HepG2 (cell line): Measurements from ENCODE around the gene DDIT4. TPM values are rescaled to one million over a fixed set of nuclear protein-coding genes. Genes with fewer than 3 reads are reported as not detected.

Source experiments
- ARNTL ChIP-seq: sonication (generic); formaldehyde crosslinking; IDR thresholded peaks from 2 replicates; pipeline ENCODE4 v1.4.0; 2020; ENCODE audit warnings: mild to moderate bottlenecking, missing genetic modification reagents
- DNMT3B ChIP-seq: conservative IDR thresholded peaks from 2 replicates; pipeline ENCODE4 v1.6.1; 2016; ENCODE audit warnings: missing biosample characterization, control low read depth
- ESRRA ChIP-seq: sonication (generic); formaldehyde crosslinking; IDR thresholded peaks from 2 replicates; pipeline ENCODE4 v1.5.1; 2020; ENCODE audit warnings: mild to moderate bottlenecking, low read depth, missing genetic modification reagents
- KLF13 ChIP-seq: sonication (generic); formaldehyde crosslinking; IDR thresholded peaks from 2 replicates; pipeline ENCODE4 v1.4.0; 2020; ENCODE audit warnings: mild to moderate bottlenecking, missing genetic modification reagents
- NR2F1 ChIP-seq, 2 experiments: fragments of 450-650 bp in 1 of 2; formaldehyde crosslinking in 1 of 2; IDR thresholded peaks; 2 replicates each; pipeline versions ENCODE4 v1.5.0 to v1.6.1; 2016 to 2020; ENCODE audit warnings: mild to moderate bottlenecking in 1 of 2, missing compliant biosample characterization in 1 of 2, missing genetic modification reagents in 1 of 2, moderate library complexity in 1 of 2
- PATZ1 ChIP-seq: sonication (generic); formaldehyde crosslinking; IDR thresholded peaks from 2 replicates; pipeline ENCODE4 v1.4.0; 2020; ENCODE audit warnings: missing genetic modification reagents
- POLR2AphosphoS2 ChIP-seq: IDR thresholded peaks from 2 replicates; pipeline ENCODE4 v1.6.1; 2011; ENCODE audit warnings: low read depth, low read length, improper control_type of control experiment
- SAP130 ChIP-seq: IDR thresholded peaks from 2 replicates; pipeline ENCODE4 v1.6.1; 2016; ENCODE audit warnings: low read depth
- SIN3A ChIP-seq: IDR thresholded peaks from 2 replicates; pipeline ENCODE4 v1.6.1; 2011; ENCODE audit warnings: low read depth, mild to moderate bottlenecking, control low read depth, low read length, borderline replicate concordance
- SMAD3 ChIP-seq: sonication (generic); formaldehyde crosslinking; IDR thresholded peaks from 2 replicates; pipeline ENCODE4 v1.4.0; 2020; ENCODE audit warnings: missing genetic modification reagents
- SOX13 ChIP-seq, 3 experiments: fragments of 450-650 bp in 1 of 3; sonication (generic) in 1 of 3; formaldehyde crosslinking in 1 of 3; IDR thresholded peaks in 2 of 3; conservative IDR thresholded peaks in 1 of 3; 2 replicates each; pipeline versions ENCODE4 v1.5.0 to v1.6.1; 2016 to 2020; ENCODE audit warnings: antibody characterized with exemption in 1 of 3, mild to moderate bottlenecking in 1 of 3, missing compliant biosample characterization in 1 of 3, missing genetic modification reagents in 1 of 3, moderate library complexity in 1 of 3
- TSC22D2 ChIP-seq: sonication (generic); formaldehyde crosslinking; IDR thresholded peaks from 2 replicates; pipeline ENCODE4 v1.5.1; 2020; ENCODE audit warnings: missing genetic modification reagents, mild to moderate bottlenecking, borderline replicate concordance
- ZBTB39 ChIP-seq: sonication (generic); formaldehyde crosslinking; IDR thresholded peaks from 2 replicates; pipeline ENCODE4 v1.5.0; 2020; ENCODE audit warnings: missing genetic modification reagents
- ZNF143 ChIP-seq: sonication (generic); formaldehyde crosslinking; IDR thresholded peaks from 2 replicates; pipeline ENCODE4 v1.4.0; 2020; ENCODE audit warnings: missing genetic modification reagents
- ZNF362 ChIP-seq: sonication (generic); formaldehyde crosslinking; IDR thresholded peaks from 2 replicates; pipeline ENCODE4 v1.4.0; 2020; ENCODE audit warnings: missing genetic modification reagents, mild to moderate bottlenecking, borderline replicate concordance
- ZNF512B ChIP-seq: sonication (generic); formaldehyde crosslinking; IDR thresholded peaks from 2 replicates; pipeline ENCODE4 v1.5.1; 2020; ENCODE audit warnings: missing genetic modification reagents, mild to moderate bottlenecking, borderline replicate concordance
- polyA plus RNA-seq, 8 experiments: library from polyadenylated mRNA; depleted of rRNA in 3 of 8; stranded (reverse) in 7 of 8; unstranded in 1 of 8; fragments of >200 nt; fragmentation: Illumina TruSeq in 4 of 8; extraction: Trizol in 4 of 8; gene quantifications; 2 replicates each; pipeline versions ENCODE4 v1.2.1 to v1.2.3, GENCODE V29; 2011 to 2016; ENCODE audit warnings: low read depth in 4 of 8, missing spikeins in 1 of 8, mixed read lengths in 1 of 8; ENCODE audit not compliant: insufficient read depth in 1 of 8
- total RNA-seq, 5 experiments: library from RNA; depleted of rRNA; stranded (reverse); fragments of >200 nt; fragmentation: Illumina TruSeq; extraction: Trizol; gene quantifications; 2 replicates each; pipeline ENCODE4 v1.2.3, GENCODE V29; 2016; ENCODE audit warnings: low read depth in 1 of 5

DDIT4 gene
- total and polyA plus RNA-seq, 2 of the 13 experiments (the other 11 are each of a cell fraction or from before 2014, with no cell fraction given): 35.6 to 40.7 TPM

- TF ChIP-seq ZBTB39 (CRISPR knock-in tag) (no peak), SIN3A (peak; percentile 49; the same call in 1 of the 2 replicates), ESRRA (no peak), NR2F1 (CRISPR knock-in tag; IDR thresholded peaks at IDR 0.05) (0 out of 4 replicates have a peak, but pooled peaks of 1 of the 2 experiments have one; percentile 6), SAP130 (peak; percentile 90), ARNTL (CRISPR knock-in tag) (0 out of 2 replicates have a peak, but pooled peaks have one; percentile 37), PATZ1 (CRISPR knock-in tag) (peak; percentile 34), KLF13 (CRISPR knock-in tag) (0 out of 2 replicates have a peak, but pooled peaks have one; percentile 31), SMAD3 (CRISPR knock-in tag) (peak; percentile 69; the same call in 1 of the 2 replicates), SOX13 (IDR thresholded peaks at IDR 0.05) (peak; percentile 18; the same call in 1 of the 2 replicates), SOX13 (CRISPR knock-in tag; conservative IDR thresholded peaks at IDR 0.05 in 1 of 2, IDR thresholded peaks at IDR 0.05 in 1 of 2) (peak in 1 of 2 experiments; percentile 39; a peak in 1 of 4 replicates), ZNF143 (CRISPR knock-in tag) (peak; percentile 15; the same call in 1 of the 2 replicates), TSC22D2 (CRISPR knock-in tag) (no peak), ZNF512B (CRISPR knock-in tag) (no peak), DNMT3B (CRISPR knock-in tag) (peak; percentile 91; the same call in 1 of the 2 replicates), POLR2AphosphoS2 (0 out of 2 replicates have a peak, but pooled peaks have one; percentile 79), ZNF362 (CRISPR knock-in tag) (0 out of 2 replicates have a peak, but pooled peaks have one; percentile 4)
Observed at GRCh38 chr10:72320676-72321247, 47.0 kb downstream of the DDIT4 start (continued).
